Testis (tissue), 2 donors: ENCODE data around the gene ABCF3.

ENCODE experiments used
- POLR2A ChIP-seq: fragments of 450-650 bp; IDR thresholded peaks from one replicate; pipeline ENCODE4 v1.6.1; 2017; ENCODE audit warnings: antibody characterized with exemption, mild to moderate bottlenecking, moderate library complexity
- TF ChIP-seq, protein P1 (sequence below), 3 experiments: fragments of 450-650 bp in 2 of 3; fragments of 200-600 bp in 1 of 3; sonication (generic) in 1 of 3; IDR thresholded peaks; one replicate each; pipeline ENCODE4 v1.5.1; 2016 to 2019; ENCODE audit warnings: antibody characterized with exemption in 3 of 3, mild to moderate bottlenecking in 2 of 3, moderate library complexity in 1 of 3

DNA sequence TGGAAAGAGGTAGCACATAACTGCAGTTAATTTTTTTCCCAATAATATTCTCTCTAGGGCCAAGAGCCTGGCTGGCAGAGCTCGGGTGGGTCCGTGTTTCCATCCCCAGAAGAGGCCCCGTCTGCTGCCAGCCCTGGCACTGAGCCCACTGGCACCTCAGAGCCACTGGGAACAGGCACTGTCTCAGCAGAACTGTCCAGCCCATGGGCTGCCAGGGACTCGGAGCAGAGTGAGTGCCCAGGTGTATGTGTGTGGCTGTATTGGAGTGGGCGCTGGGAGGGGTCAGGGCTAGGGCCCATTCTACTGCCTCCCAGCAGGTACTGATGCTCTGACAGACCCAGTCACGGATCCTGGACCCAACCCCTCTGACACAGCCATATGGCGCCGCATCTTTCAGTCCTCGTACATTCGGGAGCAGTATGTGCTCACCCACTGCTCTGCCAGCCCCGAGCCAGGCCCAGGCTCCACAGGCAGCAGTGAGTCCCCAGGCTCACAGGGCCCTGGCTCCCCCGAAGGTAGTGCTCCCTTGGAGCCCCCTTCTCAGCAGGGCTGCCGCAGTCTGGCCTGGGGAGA is 52.3 kb downstream of the ABCF3 start:
- TF ChIP-seq, protein P1, sequence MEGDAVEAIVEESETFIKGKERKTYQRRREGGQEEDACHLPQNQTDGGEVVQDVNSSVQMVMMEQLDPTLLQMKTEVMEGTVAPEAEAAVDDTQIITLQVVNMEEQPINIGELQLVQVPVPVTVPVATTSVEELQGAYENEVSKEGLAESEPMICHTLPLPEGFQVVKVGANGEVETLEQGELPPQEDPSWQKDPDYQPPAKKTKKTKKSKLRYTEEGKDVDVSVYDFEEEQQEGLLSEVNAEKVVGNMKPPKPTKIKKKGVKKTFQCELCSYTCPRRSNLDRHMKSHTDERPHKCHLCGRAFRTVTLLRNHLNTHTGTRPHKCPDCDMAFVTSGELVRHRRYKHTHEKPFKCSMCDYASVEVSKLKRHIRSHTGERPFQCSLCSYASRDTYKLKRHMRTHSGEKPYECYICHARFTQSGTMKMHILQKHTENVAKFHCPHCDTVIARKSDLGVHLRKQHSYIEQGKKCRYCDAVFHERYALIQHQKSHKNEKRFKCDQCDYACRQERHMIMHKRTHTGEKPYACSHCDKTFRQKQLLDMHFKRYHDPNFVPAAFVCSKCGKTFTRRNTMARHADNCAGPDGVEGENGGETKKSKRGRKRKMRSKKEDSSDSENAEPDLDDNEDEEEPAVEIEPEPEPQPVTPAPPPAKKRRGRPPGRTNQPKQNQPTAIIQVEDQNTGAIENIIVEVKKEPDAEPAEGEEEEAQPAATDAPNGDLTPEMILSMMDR (IDR thresholded peaks at IDR 0.05), result no peak
- no peak for TF ChIP-seq POLR2A
